SK-MEL-5 (cell line): ENCODE data around the gene KCTD13. TPM values are rescaled to one million over a fixed set of nuclear protein-coding genes. Genes with fewer than 3 reads are reported as not detected.
"Not testable (repeated sequence)": the region's sequence is repeated elsewhere in the genome, so short reads cannot be mapped to it uniquely, and the experiment has no call there.

Source experiments
- DNase-seq: peaks from one replicate; pipeline ENCODE4 v3.0.0-alpha.2; 2016; ENCODE audit warnings: low read depth, low spot score
- in situ Hi-C: cut with HindIII; loops from 2 replicates; pipeline ENCODE4 v1.10.0; 2016; ENCODE audit warnings: low sequenced_read_pairs, high pct_unique_total_duplicates, low pct_unique_long_range_greater_than_20kb
- total RNA-seq: library from RNA; depleted of rRNA; stranded (reverse); fragments of >200 nt; shearing (Covaris generic); gene quantifications from 2 replicates; pipeline ENCODE4 v1.2.3, GENCODE V29; 2014

The KCTD13 gene
- total RNA-seq, 1 experiment from 2014 or later, result 9.1 TPM

DNA sequence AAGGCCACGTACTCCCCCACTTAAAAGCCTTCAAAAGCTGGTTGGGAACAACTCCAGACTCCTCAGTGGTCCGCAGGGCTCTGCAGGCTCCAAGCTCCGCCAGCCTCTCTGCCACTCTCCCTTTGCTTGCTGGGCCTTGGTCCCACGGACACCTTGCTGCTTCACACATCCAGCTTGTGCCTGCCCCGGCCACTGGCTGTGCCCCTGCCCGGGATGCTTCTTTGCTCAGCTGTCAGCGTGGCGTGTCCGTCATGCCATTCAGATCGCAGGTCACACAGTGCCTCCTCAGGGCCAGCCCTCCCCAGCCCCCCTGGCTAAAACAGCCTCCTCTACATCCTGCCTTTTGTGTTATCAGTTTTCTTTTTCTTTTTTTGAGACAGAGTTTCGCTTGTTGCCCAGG is 13.9 kb downstream of the KCTD13 start:
- no peak for DNase-seq
- in situ Hi-C loops, result no loop called here

DNA sequence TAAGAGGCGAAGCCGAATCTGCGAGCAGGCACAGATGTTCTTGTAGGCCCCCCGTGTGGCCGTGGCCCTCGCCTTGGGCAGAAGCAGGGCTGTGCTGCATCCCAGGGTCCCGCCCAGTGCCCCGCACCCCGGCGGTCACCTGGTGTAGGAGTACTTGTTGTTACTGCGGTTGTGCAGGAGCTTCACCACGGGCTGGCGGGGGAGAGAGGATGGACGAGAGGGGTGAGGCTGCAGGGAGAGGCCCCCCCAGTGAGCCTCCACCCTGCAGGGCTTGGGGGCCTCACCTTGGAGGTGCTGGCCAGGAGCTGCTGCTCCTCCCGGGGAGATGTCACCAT is 14.4 kb downstream of the KCTD13 start:
- no peak for DNase-seq
- in situ Hi-C loops, result no loop called here

- in situ Hi-C loops, result no loop called here
- DNase-seq, result no peak
These were observed 15.0 kb downstream of the KCTD13 start for GRCh38 chr16:29910819-29911675.

- DNase-seq, in situ Hi-C loops: not testable (repeated sequence)
These were observed 16.2 kb downstream of the KCTD13 start for GRCh38 chr16:29909851-29910250.

GRCh38 chr16:29909391-29909790 is 16.6 kb downstream of the KCTD13 start:
- DNase-seq, result no peak
- in situ Hi-C loops, result no loop called here

- in situ Hi-C loops, result no loop called here
- no peak for DNase-seq
These were observed 17.3 kb downstream of the KCTD13 start for GRCh38 chr16:29908719-29909220.

DNA sequence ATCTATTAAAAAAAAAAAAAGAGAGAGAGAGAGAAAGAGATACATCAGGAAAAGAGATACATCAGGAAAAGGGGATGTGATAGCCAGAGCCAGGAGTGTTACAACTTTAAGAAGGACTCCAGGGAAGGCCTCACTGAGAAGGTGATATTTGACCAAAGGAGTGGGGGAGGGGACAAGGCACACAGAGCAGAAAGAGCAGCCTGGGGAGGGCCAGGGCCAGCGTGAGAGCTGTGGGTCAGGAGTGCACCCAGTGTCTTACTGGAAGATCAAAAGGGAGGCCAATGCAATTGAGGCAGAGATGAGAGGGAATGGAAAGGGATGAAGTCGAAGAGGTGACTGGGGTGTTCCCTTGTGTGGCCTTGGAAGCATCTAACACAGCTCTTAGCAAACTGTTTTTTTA is 18.1 kb downstream of the KCTD13 start:
- no peak for DNase-seq
- in situ Hi-C loops, result no loop called here

GRCh38 chr16:29906520-29907244 is 19.3 kb downstream of the KCTD13 start:
- in situ Hi-C loops, result no loop called here
- no peak for DNase-seq

DNA sequence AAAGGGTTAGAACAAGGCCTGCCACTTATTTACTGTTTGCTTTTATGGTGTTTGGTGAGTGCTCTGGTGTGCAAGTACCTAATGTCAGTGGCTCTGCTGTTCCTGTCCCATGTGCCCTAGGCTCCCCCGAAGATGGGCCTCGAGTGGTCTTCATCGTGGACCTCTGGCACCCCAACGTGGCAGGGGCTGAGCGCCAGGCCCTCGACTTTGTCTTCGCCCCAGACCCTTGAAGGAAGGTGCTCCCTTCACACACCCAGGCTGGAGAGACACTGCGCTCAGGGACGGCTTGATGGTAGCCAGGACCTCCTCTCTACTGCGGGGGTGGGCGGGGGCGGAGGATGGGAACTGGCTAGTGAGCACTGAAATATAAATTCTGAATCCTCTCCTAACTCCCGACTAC is 20.4 kb downstream of the KCTD13 start:
- no peak for DNase-seq
- in situ Hi-C loops, result no loop called here

- in situ Hi-C loops, result no loop called here
- no peak for DNase-seq
These were observed 21.1 kb downstream of the KCTD13 start for GRCh38 chr16:29904947-29905346.

DNA sequence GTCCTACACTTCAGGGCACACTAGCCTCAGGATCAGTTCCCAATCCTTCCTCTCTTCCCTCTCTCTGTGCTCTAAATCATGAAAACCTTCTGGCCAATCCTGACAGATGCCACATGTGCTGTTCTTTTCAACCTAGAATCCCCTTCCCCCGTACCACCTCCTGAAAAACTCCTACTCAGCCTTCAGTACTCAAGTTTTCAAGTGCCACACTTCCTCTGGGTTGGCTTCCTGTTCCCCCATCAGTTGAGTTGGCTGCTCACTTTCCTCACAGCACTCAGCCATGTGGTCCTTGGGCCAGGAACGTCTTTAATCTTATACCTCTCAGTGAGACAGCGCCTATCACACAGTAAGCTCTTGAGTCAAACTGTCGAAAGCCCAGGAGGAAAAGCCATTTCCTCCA is 22.4 kb downstream of the KCTD13 start:
- in situ Hi-C loops, result no loop called here
- no peak for DNase-seq

DNA sequence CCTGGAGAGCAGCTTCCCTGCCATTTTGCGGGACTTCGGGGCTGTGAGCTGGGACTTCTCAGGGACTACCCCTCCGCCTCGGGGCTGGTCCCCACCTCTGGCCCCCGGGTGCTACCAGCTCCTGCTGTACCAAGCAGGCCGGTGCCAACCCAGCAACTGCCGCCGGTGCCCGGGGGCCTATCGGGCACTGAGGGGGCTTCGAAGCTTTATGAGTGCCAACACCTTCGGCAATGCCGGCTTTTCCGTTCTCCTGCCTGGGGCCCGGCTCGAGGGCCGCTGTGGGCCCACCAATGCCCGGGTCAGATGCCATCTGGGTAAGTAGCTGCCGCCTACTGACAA is 24.4 kb downstream of the KCTD13 start:
- in situ Hi-C loops, result no loop called here
- no peak for DNase-seq

GRCh38 chr16:29900888-29901606 is 25.0 kb downstream of the KCTD13 start:
- DNase-seq, result no peak
- in situ Hi-C loops, result no loop called here

GRCh38 chr16:29900102-29900887 is 25.7 kb downstream of the KCTD13 start, which contains the start of gene ASPHD1:
ASPHD1 (plus strand) TSS chr16:29900488; CDS start chr16:29900972, 484 bp downstream.
- in situ Hi-C loops, result no loop called here
- DNase-seq, result peak; percentile 42

DNA sequence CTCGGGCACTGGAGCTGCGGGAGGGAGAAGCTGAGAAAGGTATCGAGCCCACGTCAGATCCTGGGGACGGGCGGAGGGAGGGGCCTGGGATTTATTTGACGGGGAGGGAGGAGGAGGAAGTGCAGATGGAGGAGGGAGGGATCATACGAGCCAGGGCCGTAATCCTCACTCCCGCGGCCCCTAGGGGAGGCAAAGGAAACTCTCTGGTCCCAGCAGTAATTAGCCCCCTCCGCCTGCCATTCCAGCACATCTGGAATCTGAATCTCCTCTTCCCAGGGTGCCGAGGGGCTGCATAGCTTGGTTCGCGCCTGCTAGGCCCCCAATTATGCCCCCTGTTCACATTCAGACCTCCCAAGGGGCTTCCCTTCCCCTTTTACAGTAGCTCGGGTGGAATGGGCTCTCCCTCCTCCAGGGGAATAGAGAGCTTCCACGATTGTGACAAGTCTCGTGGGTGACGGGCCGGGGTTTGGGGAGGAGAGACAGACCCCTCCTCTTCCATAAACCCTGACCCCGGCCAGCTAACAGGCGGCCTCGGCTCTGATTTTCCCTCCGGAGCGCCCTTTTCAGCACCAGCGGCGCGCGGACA is 26.4 kb downstream of the KCTD13 start, which contains the start of gene SEZ6L2:
Gene SEZ6L2, minus strand, starts transcription at position 35 of the 586 bp plus-strand sequence. CDS start 531 bp downstream, outside the sequence.
- DNase-seq, result peak; percentile 91
- in situ Hi-C loops, result no loop called here

DNA sequence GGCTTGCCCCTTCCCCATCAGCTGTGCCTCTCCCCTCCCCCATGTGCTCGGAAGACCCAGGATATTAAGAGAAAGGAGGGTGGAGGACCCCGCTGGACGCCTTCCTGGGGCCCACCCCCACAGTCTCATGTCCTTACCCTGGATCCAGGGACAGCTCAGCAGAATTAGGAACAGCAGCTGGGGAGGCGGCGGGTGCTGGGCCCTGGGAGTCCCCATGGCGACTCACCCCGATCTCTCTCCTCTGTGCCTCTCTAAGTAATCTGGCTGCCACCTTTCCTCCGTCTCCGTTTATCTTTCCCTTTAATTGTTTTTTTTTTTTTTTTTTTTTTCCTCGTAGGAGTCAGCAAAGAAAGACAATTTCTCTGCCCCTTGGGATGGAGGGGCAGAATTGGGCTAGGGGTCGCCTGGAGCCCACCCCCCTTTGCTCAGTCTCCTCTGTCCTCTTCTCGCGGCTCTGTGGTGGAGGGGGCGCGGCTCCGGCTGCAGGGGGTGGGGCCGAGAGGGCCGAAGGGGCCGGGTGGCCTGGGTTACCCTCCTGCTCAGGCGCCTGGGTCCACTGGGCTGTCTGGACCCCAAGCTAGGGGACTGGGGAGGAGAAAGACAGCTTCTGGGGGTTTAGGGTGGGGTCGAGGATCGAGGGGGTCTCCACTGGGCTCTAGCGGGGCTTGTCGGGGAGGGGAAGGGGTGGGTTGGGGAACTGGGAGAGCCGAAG is 27.1 kb downstream of the KCTD13 start:
- in situ Hi-C loops, result no loop called here
- DNase-seq, result no peak
